GM23338 (cell line): Measurements from ENCODE around the gene TMEM271. TPM values are rescaled to one million over a fixed set of nuclear protein-coding genes. Genes with fewer than 3 reads are reported as not detected.
A peak's percentile ranks its signal among the peaks of the same experiment; 100 is the strongest.
"Not testable (repeated sequence)": the region's sequence is repeated elsewhere in the genome, so short reads cannot be mapped to it uniquely, and the experiment has no call there.

Source experiments
- ATAC-seq: fragments of 200-7000 bp; cut with Tn5 transposase; 3 replicates; pipeline ENCODE4 v1.9.1; 2020
- DNase-seq: peaks from one replicate; pipeline ENCODE4 v3.0.0-alpha.2; 2015; ENCODE audit warnings: low spot score
- H2AFZ ChIP-seq: fragments of 200-600 bp; sonication (generic); 2 replicates; pipeline ENCODE4 v1.8.0; 2016; ENCODE audit warnings: antibody characterized with exemption, mild to moderate bottlenecking, moderate library complexity
- H3F3A ChIP-seq: fragments of 200-600 bp; sonication (generic); replicated peaks from 2 replicates; pipeline ENCODE4 v1.8.0; 2017; ENCODE audit warnings: antibody characterized with exemption, mixed run types, low read depth
- H3K27ac ChIP-seq: fragments of 200-600 bp; sonication (generic); 2 replicates; pipeline ENCODE4 v1.6.1; 2016; ENCODE audit warnings: low read depth
- H3K27me3 ChIP-seq: fragments of 200-600 bp; sonication (generic); 2 replicates; pipeline ENCODE4 v1.8.0; 2016; ENCODE audit warnings: mild to moderate bottlenecking, mixed run types, moderate library complexity; ENCODE audit not compliant: insufficient read depth
- H3K36me3 ChIP-seq: fragments of 200-600 bp; sonication (generic); 2 replicates; pipeline ENCODE4 v1.8.0; 2016; ENCODE audit warnings: mild to moderate bottlenecking; ENCODE audit not compliant: insufficient read depth
- H3K4me1 ChIP-seq: fragments of 200-600 bp; sonication (generic); 2 replicates; pipeline ENCODE4 v1.8.0; 2016; ENCODE audit warnings: mild to moderate bottlenecking, moderate library complexity; ENCODE audit not compliant: insufficient read depth
- H3K4me2 ChIP-seq: fragments of 200-600 bp; sonication (generic); 2 replicates; pipeline ENCODE4 v1.7.1; 2017; ENCODE audit warnings: mixed run types
- H3K4me3 ChIP-seq: fragments of 200-600 bp; sonication (generic); 2 replicates; pipeline ENCODE4 v1.6.1; 2016; ENCODE audit warnings: mixed run types
- H3K79me2 ChIP-seq: fragments of 200-600 bp; sonication (generic); replicated peaks from 2 replicates; pipeline ENCODE4 v1.8.0; 2017; ENCODE audit warnings: mild to moderate bottlenecking; ENCODE audit not compliant: insufficient read depth
- H3K9me2 ChIP-seq: fragments of 200-600 bp; sonication (generic); 2 replicates; pipeline ENCODE4 v1.8.0; 2017; ENCODE audit not compliant: insufficient read depth
- H4K20me1 ChIP-seq: fragments of 200-600 bp; sonication (generic); replicated peaks from 2 replicates; pipeline ENCODE4 v1.8.0; 2017; ENCODE audit warnings: mild to moderate bottlenecking; ENCODE audit not compliant: insufficient read depth
- H3K27ac Mint-ChIP-seq: 2 replicates; pipeline ENCODE4 v1.8.0; 2020; ENCODE audit warnings: inconsistent platforms, mild to moderate bottlenecking, moderate library complexity, mixed read lengths
- H3K27me3 Mint-ChIP-seq: 3 replicates; pipeline ENCODE4 v1.8.0; 2022; ENCODE audit warnings: low read depth, mild to moderate bottlenecking, moderate library complexity, mixed read lengths, inconsistent platforms; ENCODE audit not compliant: insufficient read depth, poor library complexity
- H3K36me3 Mint-ChIP-seq: 3 replicates; pipeline ENCODE4 v1.8.0; 2021; ENCODE audit warnings: low read depth, mild to moderate bottlenecking, inconsistent platforms, moderate library complexity, mixed read lengths
- H3K4me1 Mint-ChIP-seq: 3 replicates; pipeline ENCODE4 v1.8.0; 2020; ENCODE audit warnings: mild to moderate bottlenecking, inconsistent platforms, mixed read lengths
- H3K4me3 Mint-ChIP-seq: 3 replicates; pipeline ENCODE4 v1.8.0; 2021; ENCODE audit warnings: moderate library complexity, mild to moderate bottlenecking, inconsistent platforms, mixed read lengths
- H3K9me3 Mint-ChIP-seq: 3 replicates; pipeline ENCODE4 v1.8.0; 2020; ENCODE audit warnings: moderate library complexity, mild to moderate bottlenecking, inconsistent platforms, mixed read lengths
- CREB1 ChIP-seq: fragments of 250-450 bp; sonication (Bioruptor Pico); IDR thresholded peaks from 2 replicates; pipeline ENCODE4 v1.5.0; 2020; ENCODE audit warnings: low read depth, mild to moderate bottlenecking, moderate library complexity
- EZH2phosphoT487 ChIP-seq: fragments of 200-600 bp; sonication (generic); IDR thresholded peaks from one replicate; pipeline ENCODE4 v1.8.1; 2018; ENCODE audit warnings: antibody characterized with exemption; ENCODE audit not compliant: unreplicated experiment
- STAT1 ChIP-seq: IDR thresholded peaks from one replicate; pipeline ENCODE4 v1.6.1; 2016; ENCODE audit warnings: antibody characterized with exemption; ENCODE audit not compliant: unreplicated experiment
- ZNF331 ChIP-seq: fragments of 250-450 bp; sonication (Bioruptor Pico); IDR thresholded peaks from 2 replicates; pipeline ENCODE4 v1.5.0; 2020; ENCODE audit warnings: low read depth, mild to moderate bottlenecking, moderate library complexity
- polyA plus RNA-seq: library from polyadenylated mRNA; unstranded; fragments of >200 nt; fragmentation: Nextera tagmentation; extraction: Ambion mirVana; gene quantifications from 2 replicates; pipeline ENCODE4 v1.2.1, GENCODE V29; 2016
- total RNA-seq: library from RNA; depleted of rRNA; stranded (reverse); fragments of >200 nt; shearing (Covaris generic); gene quantifications from 2 replicates; pipeline ENCODE4 v1.2.3, GENCODE V29; 2014
- TF ChIP-seq, protein P1 (sequence below): IDR thresholded peaks from one replicate; pipeline ENCODE4 v1.6.1; 2018; ENCODE audit warnings: antibody characterized with exemption; ENCODE audit not compliant: unreplicated experiment
- TF ChIP-seq, protein P2 (sequence below): IDR thresholded peaks from 2 replicates; pipeline ENCODE4 v1.6.1; 2016; ENCODE audit warnings: antibody characterized with exemption

Gene TMEM271
- total and polyA plus RNA-seq, 2 experiments from 2014 or later: 0.11 TPM; not detected in 1

DNA sequence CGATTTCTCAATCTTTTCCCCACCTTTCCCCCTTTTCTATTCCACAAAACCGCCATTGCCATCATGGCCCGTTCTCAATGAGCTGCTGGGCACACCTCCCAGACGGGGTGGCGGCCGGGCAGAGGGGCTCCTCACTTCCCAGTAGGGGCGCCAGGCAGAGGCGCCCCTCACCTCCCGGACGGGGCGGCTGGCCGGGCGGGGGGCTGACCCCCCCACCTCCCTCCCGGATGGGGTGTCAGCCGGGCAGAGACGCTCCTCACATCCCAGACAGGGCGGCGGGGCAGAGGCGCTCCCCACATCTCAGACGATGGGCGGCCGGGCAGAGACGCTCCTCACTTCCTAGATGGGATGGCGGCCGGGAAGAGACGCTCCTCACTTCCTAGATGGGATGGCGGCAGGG is 25.8 kb downstream of the TMEM271 start:
- not testable (repeated sequence) for H2AFZ ChIP-seq, H4K20me1 ChIP-seq, H3K4me3 Mint-ChIP-seq, DNase-seq, H3K27me3 ChIP-seq, H3F3A ChIP-seq, H3K4me3 ChIP-seq, H3K36me3 Mint-ChIP-seq, H3K27ac ChIP-seq, H3K9me2 ChIP-seq, H3K27me3 Mint-ChIP-seq, H3K79me2 ChIP-seq, ATAC-seq, H3K4me1 ChIP-seq, H3K36me3 ChIP-seq, H3K27ac Mint-ChIP-seq, H3K4me1 Mint-ChIP-seq, H3K4me2 ChIP-seq
- H3K9me3 Mint-ChIP-seq: peaks cover 24% of the 10 kb centered on the region

DNA sequence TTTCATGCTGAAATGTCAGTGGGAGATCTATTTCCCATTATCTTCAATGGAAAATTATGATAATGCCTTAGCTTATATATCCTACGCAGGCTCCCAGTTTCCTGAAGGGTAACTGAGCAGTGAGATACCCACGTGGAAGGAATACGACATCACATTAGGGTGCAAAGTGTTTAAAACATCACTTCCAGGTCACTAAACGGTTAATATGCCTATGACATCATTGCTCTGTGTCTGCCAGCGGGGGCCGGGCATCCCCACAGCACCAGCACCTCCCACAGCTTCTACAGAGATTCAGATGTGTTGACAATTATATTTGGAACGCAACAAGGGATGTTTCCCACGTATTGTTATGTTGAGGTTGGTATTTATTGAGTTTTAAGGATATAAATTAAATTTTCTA is 27.1 kb downstream of the TMEM271 start:
- no peaks in the 10 kb centered on the region for H3K27me3 Mint-ChIP-seq
- H3K36me3 Mint-ChIP-seq: no peaks in the 10 kb centered on the region

More for the DNA sequence above, 27.1 kb downstream of the TMEM271 start:
- H3K4me3 ChIP-seq: no peak overlapping the region
- H4K20me1 ChIP-seq: no peaks in the 10 kb centered on the region
- no peak overlapping the region for H3K27ac ChIP-seq
- Mint-ChIP-seq H3K4me1 (no peaks in the 10 kb centered on the region), H3K9me3 (peaks cover 24% of the 10 kb centered on the region), H3K27ac (no peak overlapping the region), H3K4me3 (no peak overlapping the region)
- peak; percentile 14 for DNase-seq
- H3K36me3 ChIP-seq: 0 out of 2 replicates have a peak, but pooled peaks cover 4% of the 10 kb centered on the region
- TF ChIP-seq STAT1 (no peak), CREB1 (CRISPR knock-in tag) (peak; percentile 45; the same call in 1 of the 2 replicates), EZH2phosphoT487 (no peak), ZNF331 (CRISPR knock-in tag) (no peak)
- TF ChIP-seq, protein P1, sequence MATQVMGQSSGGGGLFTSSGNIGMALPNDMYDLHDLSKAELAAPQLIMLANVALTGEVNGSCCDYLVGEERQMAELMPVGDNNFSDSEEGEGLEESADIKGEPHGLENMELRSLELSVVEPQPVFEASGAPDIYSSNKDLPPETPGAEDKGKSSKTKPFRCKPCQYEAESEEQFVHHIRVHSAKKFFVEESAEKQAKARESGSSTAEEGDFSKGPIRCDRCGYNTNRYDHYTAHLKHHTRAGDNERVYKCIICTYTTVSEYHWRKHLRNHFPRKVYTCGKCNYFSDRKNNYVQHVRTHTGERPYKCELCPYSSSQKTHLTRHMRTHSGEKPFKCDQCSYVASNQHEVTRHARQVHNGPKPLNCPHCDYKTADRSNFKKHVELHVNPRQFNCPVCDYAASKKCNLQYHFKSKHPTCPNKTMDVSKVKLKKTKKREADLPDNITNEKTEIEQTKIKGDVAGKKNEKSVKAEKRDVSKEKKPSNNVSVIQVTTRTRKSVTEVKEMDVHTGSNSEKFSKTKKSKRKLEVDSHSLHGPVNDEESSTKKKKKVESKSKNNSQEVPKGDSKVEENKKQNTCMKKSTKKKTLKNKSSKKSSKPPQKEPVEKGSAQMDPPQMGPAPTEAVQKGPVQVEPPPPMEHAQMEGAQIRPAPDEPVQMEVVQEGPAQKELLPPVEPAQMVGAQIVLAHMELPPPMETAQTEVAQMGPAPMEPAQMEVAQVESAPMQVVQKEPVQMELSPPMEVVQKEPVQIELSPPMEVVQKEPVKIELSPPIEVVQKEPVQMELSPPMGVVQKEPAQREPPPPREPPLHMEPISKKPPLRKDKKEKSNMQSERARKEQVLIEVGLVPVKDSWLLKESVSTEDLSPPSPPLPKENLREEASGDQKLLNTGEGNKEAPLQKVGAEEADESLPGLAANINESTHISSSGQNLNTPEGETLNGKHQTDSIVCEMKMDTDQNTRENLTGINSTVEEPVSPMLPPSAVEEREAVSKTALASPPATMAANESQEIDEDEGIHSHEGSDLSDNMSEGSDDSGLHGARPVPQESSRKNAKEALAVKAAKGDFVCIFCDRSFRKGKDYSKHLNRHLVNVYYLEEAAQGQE: no peak
- TF ChIP-seq, protein P2, sequence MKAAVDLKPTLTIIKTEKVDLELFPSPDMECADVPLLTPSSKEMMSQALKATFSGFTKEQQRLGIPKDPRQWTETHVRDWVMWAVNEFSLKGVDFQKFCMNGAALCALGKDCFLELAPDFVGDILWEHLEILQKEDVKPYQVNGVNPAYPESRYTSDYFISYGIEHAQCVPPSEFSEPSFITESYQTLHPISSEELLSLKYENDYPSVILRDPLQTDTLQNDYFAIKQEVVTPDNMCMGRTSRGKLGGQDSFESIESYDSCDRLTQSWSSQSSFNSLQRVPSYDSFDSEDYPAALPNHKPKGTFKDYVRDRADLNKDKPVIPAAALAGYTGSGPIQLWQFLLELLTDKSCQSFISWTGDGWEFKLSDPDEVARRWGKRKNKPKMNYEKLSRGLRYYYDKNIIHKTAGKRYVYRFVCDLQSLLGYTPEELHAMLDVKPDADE: no peak
- no peaks in the 10 kb centered on the region for H3K9me2 ChIP-seq
- no peaks in the 10 kb centered on the region for H3K79me2 ChIP-seq
- no peak overlapping the region for H2AFZ ChIP-seq
- H3F3A ChIP-seq: no peaks in the 10 kb centered on the region
- H3K4me2 ChIP-seq: no peak overlapping the region
- ATAC-seq: 0 out of 3 replicates have a peak, but pooled peaks have one; percentile 33
- H3K27me3 ChIP-seq: no peaks in the 10 kb centered on the region
- no peaks in the 10 kb centered on the region for H3K4me1 ChIP-seq
